HG02970 (cell line): ENCODE measurements around the gene FHIT.

Experiments
- ATAC-seq: cut with Tn5 transposase; IDR thresholded peaks from one replicate; pipeline ENCODE4 v1.9.1; 2021; ENCODE audit warnings: mild to moderate bottlenecking, moderate library complexity, moderate number of reproducible peaks; ENCODE audit not compliant: unreplicated experiment, low FRiP score

FHIT gene

DNA sequence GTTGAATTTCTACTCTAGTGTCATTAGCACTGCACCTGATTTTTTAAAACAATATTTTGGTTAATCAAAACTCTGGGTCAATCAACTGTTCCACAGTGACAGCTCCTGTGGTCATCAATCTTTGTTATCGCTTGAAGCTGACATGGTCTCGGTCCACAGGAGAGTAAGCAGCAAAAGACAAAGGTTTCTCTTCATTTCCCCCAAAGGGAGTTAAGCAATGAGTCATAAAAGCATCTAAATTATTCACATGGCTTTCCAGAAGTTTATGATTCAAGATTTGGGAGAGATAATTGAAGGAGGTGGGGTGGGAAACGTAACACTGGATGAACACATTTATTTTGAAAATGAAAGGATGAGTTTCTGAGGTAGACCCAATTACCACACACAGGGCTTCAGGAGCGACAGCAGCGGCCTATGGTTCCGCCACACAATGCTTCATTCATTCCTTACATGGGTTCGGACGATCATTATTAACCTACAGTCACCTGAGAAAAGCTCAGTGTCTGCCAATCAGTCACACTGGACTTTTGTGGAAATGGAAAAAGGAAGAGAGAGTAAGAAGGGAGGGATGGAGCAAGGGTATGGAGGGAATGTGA is 505.1 kb downstream of the FHIT start:
- ATAC-seq: no peak

DNA sequence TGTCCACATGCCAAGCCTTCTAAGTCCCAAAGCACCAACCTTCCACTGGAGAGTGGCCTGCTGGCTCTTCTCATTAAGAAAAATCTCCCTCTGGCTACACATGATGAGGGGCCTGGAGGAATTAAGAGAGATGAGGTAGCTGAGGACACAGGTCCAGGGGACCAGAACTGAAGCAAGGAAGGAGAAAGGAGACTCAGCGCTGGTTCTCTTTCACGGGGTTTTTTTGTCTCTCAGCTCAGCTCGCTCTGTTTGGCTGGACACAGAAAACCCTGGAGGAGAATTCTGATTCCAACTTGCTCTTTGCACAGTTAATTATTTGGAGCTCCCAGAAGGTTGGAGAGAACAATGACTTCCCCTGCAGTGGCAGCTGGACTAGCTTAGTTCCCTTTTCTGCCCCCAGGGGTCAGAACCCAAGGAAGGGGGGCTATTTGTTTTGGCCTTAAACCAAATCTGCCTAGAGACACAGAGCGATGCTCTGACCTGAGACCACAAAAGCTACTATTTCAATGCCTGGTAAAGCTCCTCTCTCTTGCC is 507.6 kb downstream of the FHIT start:
- ATAC-seq: no peak

DNA sequence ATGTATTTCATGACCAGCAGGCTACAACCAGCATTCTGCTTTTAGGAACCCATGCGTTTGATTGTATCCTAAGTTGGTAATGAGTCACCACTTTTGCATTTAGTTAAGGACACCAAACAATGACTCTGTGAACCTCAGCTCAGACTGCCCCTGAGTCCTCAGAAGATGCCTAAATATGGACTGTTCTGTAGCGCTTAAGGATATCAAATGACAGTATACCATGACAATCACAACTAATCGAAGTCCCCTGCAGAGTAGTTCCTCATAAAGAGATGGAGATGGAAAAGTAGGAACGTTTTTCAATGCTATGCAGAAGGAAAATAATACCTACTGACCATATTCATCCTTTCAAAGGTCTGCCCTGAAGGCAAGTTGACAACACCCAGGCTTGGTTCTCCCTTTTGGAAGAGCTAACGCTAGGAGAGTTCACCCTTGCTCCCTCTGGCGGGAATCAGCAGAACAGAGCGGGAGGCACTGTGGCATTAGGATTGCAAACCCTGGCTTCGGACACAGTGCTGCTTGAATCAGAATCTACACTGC is 508.6 kb downstream of the FHIT start:
- ATAC-seq: no peak

DNA sequence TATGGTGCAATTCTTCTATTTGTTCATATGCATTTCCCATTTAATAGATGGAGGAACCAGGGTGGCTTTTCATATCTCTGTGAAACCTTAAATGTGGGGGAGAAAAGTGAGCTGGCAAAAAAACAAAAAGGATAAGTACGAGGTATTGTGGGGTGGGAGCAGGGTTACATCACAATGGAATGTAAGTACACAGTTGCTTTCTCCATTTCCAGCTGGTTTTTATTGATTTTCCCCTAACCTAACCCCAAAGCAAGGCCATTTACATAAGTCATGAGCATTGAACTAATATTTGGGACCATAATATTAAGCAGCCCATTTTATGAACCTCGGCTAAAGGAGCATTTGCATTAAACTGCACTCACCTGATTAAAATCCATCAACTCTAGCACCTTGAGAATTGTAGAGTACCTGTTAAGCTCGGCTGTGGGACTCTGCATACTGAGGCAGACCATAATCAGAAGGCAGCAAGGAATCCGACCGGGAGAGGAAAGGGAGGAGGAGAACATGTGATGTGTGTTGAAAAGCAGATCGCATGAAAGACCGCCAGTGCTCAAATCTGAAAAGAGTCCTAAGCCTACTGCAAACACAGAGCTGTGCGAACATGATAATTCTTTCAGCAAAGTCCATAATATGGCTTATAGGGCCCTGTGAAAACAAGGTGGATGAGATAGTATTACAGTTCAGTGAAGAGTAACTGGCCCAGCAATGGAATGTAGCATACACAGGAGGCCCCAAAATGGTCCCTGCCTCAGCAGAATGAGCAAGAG is 513.4 kb downstream of the FHIT start:
- ATAC-seq: no peak

DNA sequence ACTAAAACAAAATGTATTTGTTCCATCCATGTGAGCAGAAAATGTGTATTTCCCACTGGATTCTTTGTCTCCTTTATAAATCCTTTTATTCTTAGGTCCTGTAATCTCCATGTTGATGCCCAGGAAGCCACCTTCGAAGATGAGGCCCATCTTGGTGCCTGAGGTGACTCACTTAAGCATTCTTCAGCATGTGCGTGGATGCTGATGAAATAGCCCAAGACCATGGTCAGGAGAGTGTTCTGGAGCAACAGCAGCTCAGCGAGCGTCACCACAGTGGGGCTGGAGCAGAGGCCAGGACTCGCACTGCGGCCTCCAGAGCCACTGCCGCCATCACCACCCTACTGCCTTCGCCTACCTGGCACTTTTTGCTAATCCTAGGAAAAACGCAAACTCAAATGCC is 520.9 kb downstream of the FHIT start:
- no peak for ATAC-seq

DNA sequence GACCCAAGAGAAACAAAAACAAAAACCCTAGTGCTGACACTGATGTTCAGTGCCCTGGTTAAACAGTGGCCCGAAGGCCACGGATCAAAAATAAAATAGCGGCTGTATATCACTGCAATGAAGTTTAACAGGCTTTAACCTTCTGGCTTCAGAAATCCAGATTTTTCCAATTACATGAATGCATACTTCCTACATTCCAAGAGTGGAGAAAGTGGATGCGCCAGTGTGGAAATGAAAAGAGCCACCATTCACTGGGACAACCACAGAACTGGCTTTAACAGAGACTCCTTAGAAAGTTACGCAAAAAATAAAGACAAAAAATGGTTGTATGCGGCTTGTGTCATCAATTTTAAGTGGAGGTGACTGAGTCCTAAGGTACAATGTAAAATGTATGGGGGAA is 522.2 kb downstream of the FHIT start:
- ATAC-seq: no peak

DNA sequence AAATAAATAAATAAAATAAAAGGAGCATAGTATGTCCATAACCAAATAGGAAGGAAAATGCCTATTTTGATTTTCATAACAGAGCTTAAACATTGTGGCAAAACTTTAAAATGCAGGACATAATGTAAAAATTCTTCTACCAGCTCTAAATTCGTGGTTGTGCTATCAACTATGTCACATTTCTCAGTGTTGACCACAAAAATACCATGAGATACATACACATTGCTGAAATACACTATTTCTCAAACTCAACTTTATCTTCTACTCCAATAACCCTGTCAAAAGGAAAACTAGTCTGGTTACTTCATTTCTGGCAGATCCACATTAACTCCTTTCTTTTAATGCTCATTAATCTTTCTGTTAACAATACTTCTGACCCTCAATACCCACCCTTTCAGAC is 523.2 kb downstream of the FHIT start:
- no peak for ATAC-seq

DNA sequence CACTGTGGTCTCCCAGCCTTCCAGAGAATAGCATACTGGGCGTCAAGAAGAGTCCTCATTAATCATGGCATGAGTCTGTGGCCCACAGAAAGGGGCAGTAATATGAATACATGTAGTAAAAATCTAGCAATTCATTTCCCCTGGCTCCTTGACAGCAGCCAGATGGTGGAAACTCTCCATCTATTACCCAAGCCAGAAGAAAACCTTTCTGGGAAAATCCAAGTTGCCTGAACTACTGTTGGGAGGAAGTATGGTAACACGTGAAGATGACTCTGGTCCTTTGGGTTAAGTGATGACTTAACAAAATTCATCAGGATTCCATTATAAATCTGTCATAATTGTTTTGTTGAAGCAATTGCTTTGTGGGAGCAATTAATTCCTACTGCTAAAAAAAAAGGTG is 530.5 kb downstream of the FHIT start:
- ATAC-seq: no peak

DNA sequence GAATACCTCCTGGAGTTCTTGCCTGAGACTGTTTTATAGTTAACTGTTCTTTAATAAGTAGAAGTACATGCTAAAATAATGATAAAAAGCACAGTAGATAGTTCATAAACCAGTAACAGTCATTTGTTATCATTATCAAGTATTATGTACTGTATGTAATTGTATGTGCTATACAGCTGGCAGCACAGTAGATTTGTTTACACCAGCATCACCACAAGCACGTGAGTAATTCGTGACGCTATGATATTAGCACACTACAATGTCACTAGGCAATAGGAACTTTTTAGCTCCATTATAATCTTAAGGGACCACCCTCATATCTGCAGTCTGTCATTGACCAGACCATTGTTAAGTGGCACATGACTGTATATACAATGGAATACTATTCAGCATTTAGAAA is 534.7 kb downstream of the FHIT start:
- no peak for ATAC-seq

DNA sequence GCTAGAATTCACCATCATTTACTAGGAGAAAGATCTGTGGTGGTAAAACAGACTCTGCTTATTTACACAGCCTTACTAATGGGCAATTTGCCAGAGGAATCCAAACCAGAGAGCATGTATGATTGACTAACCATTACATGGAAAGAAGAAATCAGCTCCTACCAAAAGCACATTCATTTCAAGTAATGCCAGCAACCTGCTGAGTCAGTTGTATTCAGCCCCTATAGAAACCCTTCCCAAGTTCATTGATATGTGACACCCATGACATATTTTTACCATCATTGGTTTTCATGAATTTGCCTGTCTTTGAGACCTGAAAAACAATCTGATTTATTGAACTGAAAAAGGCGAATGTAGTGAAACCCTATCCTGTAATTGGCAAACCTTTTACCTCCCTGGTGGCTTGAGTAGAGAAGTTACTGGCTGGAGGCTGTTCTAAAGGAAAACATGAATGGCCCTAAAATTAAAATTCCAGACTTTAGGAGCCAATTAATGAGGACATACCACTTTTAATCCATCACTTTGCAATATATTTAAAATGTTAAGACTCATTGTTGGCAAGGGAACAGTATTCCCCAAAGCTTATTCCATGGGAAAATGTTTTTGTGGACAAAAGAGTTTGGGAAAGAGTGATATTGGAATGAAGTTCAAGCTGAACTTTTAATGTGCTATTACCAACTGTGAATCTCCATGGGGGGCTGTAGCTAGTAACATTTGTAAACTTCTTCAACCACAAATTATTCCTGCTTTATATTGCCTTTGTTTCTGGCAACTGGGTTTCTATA is 542.9 kb downstream of the FHIT start:
- no peak for ATAC-seq

DNA sequence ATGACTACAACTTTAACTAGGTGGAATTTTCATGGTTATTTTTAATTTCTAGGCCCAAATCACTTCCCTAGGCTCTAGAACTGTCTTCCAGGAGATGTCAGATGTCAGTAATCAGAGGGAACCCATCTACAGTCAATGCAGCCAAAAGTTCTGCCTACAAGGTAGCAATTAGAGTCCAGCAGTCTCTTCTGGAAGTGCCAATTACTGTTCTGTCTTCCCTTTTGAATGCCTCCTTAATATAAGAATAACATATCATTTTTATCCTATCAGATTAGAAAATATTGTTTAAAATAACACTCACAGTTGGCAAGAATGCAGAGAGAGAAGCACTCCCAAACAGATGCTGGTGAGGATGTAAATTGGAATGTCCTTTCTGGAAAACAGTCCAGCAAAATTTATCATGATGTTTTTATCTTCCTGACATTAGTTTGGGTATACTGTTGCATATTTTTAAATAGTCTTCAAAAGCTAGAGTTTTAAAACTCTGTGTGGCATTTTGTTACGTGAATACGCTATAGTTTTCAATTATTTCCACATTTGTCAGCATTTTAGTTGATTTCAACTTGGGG is 543.7 kb downstream of the FHIT start:
- ATAC-seq: no peak

DNA sequence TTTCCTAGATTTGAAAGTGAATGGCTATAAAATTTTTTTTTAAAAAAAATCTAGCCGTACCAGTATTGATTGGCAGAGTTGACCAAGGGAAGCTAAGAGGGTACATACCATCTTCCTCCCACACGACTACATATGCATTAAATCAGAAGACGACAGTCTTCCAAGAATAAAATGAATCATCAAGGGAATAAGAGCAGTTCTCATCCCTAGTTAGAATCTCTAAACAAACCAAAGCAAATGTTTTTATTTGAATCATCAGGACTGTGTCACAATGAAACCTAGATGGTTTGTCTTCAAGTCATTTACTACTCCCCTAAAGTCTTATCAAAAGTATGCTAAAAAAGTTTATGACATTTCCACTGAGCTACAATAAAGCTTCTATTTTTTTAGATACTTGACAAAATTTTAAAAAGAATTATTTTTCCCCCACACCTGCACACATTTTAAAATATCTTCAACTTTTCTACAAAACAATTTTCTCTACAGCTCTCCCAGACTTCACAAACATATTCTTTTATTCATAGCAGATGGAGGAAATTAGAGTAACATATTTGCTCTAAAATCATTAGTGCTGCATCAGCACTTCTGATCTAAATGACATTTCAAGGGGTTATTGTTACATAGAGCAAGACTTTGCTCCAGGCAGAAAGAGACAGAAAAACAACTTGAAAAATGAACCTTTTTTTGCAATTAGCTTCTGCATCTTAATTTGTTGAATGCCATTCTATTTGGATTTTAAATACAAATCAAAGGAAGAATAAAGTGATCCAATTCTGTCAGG is 547.1 kb downstream of the FHIT start:
- no peak for ATAC-seq

DNA sequence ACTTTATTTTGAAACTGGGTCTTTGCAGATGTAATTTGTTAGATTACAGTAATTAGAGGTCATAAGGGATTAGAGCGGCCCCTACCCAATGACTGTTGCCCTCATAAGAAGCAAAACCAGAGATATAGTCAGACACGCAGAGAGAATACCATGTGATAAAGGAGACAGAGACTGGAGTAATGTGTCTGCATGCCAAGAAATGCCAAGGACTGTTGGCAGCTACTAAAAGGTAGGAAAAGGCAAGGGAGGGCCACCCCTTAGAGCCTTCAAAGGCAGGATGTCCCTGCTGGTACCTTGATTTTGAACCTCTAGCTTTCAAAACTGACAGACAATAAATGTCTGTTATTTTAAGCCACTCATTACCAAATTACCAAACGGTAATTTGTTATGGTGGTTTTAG is 548.2 kb downstream of the FHIT start:
- ATAC-seq: no peak

DNA sequence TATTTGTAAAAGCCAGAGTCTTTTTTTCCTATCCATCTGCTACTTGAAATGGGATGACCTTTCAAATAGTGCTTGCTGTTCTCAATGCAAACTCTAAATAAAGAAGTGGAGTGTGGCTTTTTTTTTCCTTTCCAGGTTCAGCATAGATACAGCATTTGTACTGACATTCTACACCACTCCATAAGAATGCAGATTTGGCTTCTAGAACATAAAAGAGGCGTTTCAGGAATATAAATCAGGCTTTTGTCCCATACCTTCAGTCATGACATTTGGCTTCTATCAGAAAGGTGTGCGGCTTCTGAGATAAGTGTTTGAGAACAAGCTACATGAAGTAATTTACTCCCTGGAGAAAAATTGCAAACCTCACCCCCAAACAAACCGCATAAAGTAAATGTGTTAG is 553.1 kb downstream of the FHIT start:
- no peak for ATAC-seq

DNA sequence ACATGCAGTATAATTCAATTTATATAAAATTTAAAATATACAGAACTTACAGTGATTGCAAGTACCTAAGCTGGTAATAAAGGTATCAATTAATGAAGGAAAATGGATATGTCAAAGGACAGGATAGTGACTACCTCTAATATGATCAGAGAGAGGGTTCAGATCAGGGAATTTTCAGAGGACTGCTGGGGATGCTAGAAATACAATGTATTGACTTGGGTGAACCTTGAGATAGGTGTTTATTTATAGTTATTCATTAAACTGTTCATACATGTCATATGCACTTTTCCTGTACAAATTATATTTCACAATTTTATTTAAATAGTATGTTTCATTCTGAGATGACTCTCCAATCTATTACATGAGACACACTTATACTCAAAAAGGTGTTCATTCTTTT is 554.1 kb downstream of the FHIT start:
- ATAC-seq: no peak

DNA sequence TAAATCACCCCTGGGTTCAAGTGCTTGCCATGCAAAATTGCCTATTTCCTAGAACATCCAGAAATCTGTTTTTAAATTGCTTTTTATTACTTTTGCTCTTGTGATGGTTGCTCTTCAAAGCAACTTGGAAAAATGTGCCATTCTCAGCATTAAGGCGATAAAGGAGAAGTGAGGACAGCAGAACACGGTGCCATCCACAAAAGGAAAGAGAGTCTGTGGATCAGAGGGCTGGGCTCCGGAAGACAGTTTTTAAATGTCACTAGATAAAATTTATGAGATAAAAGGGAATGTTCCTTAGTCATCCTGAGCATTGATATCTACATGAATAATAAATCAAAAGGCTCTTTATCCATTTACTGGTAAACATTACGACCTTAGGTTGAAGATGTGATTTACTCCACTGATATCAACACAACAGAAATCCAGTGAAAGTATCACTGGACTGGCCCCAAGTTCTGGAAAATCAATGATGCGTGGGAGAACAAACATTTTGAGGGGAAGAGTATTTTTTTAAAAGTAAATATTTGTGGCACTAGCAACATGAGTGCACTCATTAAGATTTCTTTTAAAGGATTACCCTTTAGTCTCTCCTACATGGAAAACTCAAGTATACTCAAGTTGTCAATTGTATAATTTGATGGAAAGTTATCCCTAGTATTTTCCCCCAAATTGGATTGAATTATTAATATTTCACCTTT is 554.7 kb downstream of the FHIT start:
- ATAC-seq: no peak

DNA sequence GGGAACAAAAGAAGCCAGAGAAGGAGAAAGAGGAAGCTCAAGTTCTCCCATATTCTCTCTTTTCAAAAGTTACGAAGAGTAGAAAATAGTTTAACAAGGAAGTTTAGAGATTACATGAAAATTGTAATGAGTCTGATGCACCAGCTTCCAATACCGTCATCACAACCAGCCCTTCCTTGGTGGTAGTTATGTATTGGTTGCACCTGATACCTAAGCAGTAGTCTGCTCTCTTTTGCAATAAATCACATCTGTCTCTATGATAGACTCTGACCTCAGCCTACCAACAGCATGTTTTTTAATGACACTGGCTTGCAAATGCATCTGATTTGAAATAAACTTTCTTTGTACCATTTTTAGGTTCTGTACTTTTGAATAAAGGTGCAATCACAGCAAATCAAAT is 575.8 kb downstream of the FHIT start:
- ATAC-seq: no peak

DNA sequence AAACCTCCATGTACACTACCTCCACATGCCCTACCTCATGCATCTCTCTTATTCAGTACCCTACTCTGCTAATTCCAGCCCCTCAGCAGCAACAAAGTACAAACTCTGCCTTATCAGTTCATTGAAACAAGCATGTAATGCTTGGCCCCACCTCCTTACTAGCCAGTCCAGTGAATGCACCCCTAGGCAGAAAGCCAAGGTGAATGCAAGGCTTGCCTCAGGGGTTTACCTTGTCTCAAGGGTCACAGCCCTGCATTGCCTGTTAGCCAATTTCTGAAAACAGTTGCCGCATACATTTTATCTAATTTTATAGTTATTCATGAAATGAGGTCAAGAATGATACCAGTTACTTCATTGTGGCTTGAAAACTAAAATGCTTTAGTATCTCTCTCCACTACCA is 576.4 kb downstream of the FHIT start:
- ATAC-seq: no peak

DNA sequence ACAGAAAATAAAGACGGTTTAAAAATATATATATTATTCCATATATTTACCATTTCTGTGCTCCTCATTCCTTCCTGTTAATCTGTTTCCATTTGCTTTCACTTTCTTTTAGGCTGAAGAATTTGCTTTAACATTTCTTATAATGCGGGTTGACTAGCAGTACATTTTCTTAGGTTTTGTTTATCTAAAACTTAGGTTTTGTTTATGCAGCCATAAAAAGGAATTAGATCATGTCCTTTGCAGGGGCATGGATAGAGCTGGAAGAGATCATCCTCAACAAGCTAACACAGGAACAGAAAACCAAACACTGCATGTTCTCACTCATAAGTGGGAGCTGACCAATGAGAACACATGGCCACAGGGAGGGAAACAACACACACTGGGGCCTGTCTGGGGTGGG is 578.1 kb downstream of the FHIT start:
- no peak for ATAC-seq
